ENCODE measurements around the gene FRS2. TPM values are rescaled to one million over a fixed set of nuclear protein-coding genes. Genes with fewer than 3 reads are reported as not detected.
"Not testable (repeated sequence)": the region's sequence is repeated elsewhere in the genome, so short reads cannot be mapped to it uniquely, and the experiment has no call there.

The FRS2 gene, protein sequence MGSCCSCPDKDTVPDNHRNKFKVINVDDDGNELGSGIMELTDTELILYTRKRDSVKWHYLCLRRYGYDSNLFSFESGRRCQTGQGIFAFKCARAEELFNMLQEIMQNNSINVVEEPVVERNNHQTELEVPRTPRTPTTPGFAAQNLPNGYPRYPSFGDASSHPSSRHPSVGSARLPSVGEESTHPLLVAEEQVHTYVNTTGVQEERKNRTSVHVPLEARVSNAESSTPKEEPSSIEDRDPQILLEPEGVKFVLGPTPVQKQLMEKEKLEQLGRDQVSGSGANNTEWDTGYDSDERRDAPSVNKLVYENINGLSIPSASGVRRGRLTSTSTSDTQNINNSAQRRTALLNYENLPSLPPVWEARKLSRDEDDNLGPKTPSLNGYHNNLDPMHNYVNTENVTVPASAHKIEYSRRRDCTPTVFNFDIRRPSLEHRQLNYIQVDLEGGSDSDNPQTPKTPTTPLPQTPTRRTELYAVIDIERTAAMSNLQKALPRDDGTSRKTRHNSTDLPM
- 22.2 and 31.2 TPM in 2 replicates for total RNA-seq

DNA sequence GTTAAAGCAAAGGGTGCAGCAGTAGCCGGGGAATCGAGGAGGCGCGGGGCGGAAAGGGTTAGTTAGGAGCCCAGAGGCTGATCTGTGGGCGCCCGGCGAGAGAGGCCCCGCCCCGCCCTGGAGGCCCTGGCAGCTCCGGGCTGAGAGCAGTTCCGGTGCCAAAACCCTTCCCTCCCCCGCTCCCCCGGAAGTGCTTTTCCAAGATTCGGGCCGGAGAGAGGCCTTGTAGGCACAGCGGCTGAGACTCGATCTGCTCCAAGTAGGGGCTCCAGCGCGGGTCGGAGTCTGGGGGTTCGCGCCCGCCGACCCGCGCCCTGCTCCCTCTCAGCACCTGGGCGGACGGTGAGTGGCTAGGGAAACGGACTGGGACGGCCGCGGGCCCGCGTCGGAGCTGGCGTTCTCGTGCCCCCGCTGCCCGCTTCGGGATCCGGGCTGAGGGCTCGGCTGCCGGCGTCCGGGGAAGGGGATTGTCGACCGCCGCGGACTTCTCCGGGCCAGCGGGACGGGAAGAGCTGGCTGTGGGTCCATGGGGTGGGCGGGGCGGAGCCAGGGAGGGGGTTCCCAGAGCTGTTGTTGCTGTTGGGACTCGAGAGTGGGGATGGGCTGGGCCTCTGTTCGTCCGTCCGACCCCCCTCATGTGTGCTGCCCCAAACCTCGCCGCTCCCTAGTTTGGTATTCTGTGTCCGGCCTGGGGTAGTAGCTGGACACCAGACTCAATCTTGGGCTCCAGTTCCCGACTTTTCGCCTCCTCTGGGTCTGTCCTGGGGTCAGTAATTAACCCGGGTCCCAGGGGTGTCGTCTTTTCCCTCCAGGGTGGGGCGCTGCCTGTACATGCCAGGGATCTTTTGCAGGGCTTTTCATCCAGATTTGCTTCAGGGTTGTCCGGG, at the start of gene FRS2:
Gene FRS2 (plus strand): TSS at position 200 of the 887 bp plus-strand sequence. CDS start 98,643 bp downstream, outside the sequence.
- peak; percentile 34 for DNase-seq (ENCODE audit: extremely low read depth, low read depth, low spot score)

DNA sequence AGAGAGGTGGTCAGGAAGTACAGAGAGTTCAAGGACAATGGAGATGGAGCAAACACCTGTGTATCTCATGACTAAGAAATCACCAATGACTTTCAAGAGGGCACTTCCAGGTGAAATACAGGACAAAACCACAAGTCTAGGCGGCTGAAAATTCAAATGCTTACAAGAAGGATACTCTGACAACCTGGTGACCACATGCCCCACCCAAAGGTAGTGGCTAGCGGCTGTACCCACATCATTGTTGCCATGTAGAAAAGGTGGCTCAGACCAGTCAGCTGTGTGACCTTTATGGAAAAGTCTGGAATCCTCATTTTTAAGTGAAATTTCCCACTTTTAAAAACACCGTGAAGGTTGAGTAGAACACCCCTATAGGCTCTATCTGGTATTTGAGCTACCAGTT, 48.6 kb upstream of the FRS2 start:
- DNase-seq (ENCODE audit: extremely low read depth, low read depth, low spot score) = no peak

DNA sequence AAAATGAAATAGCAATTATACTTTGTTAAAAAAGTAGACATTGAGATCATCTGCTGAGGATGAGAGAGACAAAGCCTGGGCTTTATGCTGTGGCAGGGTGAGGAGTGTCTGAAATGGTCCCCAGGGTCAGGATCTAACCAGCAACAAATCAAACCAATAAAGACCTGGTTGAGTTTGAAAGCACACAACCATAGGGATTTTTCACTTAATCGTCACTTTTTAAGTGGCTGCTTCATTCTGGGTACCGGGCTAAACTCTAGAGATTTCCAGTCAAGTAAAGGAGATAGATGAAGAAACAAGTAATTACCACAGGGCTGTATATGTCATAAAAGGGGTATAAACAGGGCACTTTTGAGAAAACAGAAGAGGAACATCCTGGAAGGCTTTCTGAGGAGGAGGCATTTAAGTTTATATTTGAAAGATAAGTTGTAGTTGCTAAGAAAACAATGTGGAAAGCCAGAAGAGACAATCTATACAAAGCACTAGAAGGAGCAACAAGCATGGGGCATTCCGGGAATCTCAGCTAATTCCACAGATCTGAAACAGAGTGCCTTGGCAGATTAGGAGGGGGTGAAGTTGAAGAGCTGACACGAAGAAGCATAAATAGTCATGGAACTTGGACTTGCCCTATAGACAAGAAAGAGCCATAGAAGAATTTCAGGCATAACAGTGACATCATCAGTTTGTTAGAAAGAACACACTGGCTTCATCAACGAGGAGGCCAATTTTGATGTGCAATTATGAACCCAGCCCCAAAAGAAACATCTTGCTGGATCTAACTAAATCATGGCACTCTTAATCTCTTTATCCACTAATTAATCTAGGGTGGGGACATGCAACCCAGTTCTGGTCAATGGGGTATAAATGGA, 46.9 kb upstream of the FRS2 start:
- DNase-seq (ENCODE audit: extremely low read depth, low read depth, low spot score) = no peak

DNA sequence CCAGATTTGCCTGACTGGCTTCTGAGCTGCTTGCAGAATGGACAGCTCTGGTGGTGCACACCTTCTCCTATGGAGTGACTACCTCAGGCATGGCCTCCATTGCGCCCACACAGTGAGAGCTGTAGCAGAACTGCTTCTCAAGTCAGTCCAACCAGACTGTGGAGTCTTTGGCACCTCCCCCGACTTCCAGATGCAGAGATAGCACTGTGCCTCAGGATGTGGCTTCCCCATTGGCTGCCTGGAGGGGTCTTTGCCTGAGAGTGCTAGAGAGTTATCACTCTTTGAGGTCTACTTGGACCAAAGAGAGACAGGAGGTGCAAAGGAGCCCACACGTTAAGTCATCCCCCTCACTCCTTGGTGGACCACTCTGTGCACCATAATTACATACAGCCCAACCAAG, 44.8 kb upstream of the FRS2 start:
- DNase-seq (ENCODE audit: extremely low read depth, low read depth, low spot score) = no peak

DNA sequence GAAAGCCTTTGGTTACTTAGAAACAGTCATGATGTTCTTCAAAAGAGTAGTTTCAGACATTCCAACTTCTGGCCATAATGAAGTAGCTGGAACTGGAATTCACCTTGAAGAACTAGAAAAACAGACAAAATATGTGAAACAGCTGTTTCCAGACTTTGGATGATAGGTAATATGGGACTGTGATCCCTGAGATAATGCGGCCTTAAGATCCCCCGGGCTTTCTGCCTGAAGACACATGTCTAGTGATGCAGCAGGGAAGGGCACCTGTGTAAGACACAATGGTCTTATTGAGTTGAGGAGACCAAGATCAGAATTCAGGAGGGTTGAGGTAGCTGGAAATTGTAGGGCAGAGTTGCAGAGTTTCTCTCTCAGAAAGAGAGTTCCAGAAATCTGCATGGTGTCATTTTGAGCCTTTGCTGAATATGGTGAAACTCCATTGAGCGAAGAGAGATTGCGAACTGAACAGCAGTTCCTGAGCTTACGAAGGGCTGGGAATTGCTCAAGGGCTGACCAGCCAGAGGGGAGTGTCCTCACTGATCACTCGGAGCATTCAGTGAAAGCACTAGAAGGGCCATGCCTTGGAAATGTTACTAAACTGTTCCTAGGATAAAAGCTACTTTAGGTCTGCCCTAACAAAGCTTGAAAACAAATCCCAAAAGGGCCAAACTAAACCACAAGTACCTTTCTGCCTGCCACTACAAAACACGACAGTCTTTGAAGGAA, 41.7 kb upstream of the FRS2 start:
- no peak for DNase-seq (ENCODE audit: extremely low read depth, low read depth, low spot score)

DNA sequence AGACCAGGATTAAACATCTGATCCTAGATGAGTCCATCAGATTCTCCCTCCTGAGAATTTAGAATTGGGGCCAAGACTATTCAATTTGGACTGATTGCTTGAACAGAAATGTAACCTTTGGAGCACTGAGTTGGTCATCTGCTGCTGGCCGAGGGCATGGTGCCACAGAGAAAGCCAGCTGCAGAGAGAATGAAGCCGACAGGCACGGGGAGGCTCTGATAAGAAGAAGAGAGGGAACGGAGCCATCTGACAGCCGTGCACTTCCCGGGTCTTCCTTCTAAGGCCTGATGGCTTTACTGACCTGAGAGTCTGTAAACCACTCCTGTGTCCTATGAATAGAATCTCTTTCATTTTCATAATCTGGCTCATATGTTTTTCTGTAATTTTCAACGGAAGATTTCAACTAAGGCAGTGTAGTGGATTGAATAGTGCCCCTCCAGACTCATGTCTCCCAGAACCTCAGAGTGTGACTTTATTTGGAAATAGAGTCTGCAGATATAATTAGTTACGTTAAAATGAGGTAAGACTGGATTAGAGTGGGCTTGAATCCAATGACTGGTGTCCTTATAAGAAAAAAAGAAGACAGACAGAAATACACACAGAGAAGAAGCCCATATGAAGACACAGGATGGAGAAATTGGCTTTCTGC, 39.1 kb upstream of the FRS2 start:
- no peak for DNase-seq (ENCODE audit: extremely low read depth, low read depth, low spot score)

DNA sequence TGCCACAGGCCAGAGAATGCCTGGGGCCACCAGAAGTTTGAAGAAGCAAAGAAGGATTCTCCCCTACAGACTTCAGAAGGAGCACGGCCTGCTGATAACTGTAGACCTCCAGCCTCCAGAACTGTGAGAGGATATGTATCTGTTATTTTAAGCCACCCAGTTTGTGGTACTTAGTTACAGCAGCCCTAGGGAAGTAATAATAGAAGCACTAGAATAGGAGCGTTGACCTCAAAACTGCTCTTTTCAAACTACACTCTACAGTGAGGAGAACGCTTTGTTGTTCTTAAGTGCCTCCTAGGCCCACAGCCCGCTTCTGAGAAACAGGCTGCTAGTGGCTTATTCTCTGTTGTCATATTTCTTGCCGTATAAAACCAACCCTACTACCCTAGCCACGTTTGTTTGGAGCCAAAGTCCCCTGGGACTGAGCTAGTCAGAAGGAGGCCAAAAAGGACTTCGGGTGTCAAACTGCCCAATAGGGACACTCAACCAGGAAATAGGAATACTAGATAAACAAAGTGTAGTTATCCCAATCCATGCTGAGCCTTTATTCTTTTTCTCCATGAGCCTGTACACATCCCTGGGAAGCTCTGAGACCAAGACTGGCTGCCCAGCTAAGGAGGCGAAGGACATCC, 38.5 kb upstream of the FRS2 start:
- DNase-seq (ENCODE audit: extremely low read depth, low read depth, low spot score) = no peak

DNA sequence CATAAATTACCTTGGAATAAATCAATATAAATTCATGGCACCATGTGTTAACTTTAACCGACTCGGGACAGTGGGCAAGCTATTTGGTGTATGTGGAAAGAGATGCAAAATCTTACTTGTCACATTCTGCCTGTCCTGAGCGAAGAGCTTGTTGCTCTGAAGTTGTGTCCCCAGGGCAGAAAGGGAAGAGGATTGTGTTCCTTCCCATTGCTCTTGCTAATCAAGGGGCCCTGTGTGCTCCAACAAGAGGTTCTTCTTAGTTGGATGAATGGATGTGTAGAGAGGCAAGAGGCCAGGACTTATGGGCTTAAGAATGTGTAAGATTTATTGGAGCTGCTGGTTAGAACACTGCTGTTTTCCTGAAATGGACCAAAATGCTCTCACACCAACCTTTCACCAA, 36.5 kb upstream of the FRS2 start:
- no peak for DNase-seq (ENCODE audit: extremely low read depth, low read depth, low spot score)

DNA sequence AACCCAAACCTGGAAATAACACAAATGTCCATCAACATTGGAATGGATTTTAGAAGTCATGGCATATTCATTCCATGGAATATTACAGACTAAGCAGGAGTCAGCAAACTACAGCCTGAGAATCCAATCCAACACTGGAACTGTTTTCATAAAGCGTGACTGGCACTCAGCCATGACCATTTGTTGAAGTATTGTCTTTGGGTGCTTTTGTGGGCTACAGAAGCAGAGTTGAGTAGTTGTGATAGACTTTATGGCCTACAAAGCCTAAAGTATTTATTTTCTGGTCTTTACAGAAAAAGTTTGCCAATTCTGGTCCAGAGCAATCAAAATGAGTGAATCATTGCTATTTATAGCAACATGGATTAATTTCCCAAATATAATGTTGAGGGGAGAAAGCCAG, 34.5 kb upstream of the FRS2 start:
- no peak for DNase-seq (ENCODE audit: extremely low read depth, low read depth, low spot score)

DNA sequence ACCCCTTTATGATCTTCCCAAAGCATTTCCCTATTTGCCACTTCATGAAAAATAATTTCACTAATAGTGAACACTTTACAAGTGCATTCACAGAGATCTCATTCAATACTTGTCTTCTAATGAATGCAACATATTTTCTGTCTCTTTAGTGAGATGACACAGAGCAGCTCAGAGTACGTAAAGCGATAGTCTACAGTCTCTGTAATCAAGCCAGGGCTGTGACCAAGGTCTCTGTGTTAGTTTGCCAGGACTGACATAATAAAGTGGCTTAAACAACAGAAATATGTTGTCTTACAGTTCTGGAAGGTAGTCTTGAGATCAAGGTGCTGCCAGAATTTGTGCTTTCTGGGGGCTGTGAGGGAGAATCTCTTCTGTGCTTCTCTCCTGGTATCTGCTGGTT, 33.1 kb upstream of the FRS2 start:
- DNase-seq (ENCODE audit: extremely low read depth, low read depth, low spot score) = no peak

DNA sequence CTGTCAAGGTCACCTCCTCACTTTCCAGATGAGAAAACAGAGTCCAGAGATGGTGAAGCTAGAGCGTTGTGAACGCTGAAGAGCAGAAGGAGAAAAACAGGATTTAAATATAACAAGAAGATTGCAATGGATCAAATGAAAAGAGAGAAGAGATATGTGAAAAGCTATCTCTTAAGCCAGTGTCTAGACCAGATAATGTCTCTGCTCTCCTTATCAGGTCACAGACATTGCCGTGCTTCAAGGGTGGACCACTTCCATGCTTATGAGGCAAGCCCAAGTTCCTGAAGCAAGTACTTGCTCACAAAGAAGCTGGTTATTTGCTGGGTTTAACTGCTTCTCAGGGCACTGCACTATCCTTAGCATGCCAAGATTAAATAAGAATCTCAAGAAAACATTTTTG, 31.6 kb upstream of the FRS2 start:
- no peak for DNase-seq (ENCODE audit: extremely low read depth, low read depth, low spot score)

DNA sequence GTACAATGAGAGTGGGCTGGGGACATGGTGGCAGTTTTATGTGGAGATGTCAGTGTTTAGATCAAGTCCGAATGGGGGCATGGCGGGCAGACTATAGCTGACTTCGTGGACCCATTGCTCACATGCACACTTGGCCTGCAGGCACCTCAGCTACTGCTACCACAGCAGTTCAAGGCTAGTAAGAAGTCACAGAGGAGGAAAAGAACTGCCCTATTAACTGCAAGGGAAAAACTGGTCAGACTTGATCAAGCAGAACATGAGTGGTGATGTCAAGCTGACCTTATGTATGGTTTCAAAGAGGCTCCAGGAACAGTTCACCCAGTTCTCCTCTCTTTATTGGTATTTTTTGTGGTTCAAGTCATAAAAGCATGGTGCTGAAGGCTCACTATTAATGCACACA, 30.2 kb upstream of the FRS2 start:
- no peak for DNase-seq (ENCODE audit: extremely low read depth, low read depth, low spot score)

DNA sequence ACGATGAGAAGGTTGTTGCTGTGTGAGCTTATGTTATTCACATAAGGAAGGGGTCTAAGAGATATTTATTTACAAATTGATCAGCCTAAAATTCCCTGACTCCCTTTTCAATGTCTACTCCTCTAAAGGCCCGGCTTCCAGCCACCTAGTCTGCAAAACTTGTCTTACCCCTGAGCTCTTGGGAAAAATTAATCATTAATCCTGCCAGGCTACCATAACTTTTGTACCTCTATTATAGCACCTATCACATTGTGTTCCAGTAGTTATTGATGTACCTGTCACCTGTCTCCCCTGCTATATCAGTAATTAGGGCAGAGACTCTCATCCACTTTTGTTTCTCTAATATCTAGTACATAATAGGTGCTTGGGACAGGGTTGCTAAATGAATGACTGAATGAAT, 29.3 kb upstream of the FRS2 start:
- DNase-seq (ENCODE audit: extremely low read depth, low read depth, low spot score) = no peak

DNA sequence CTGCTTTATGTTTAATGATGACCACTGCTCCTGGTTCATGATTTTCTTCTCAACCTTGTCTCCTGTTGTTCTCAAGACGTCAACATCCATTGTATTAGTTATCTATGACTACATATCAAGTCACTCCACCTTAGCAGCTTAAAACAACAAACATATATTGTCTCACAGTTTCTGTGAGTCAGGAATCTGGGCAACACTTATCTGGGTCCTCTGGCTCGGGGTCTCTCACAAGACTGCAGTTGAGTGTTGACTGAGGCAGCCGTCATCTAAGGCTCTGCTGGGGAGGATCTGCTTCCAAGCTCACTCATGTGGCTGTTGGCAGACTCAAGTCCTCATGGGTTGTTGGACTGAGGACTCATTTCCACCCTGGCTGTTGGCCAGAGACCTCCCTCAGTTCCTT, 27.3 kb upstream of the FRS2 start:
- peak; percentile 27 for DNase-seq (ENCODE audit: extremely low read depth, low read depth, low spot score)

DNA sequence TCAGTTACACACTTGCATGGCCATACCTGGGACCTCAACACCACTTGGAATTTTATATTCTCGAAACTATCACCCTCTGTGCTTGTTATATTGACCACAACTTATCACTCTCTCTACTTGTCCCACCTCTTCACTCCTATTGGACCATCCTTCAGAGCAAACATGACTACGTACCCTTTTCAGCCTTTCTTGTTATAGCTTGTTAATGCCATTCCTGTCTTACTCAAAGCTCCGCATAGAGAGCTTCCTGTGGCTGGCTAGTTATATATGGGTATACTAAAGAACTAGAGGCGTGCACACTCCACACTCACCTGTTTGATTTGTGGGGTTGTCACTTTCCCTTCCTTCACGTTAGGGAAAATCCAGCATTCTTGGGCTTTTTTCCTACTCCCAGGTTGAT, 26.3 kb upstream of the FRS2 start:
- no peak for DNase-seq (ENCODE audit: extremely low read depth, low read depth, low spot score)

DNA sequence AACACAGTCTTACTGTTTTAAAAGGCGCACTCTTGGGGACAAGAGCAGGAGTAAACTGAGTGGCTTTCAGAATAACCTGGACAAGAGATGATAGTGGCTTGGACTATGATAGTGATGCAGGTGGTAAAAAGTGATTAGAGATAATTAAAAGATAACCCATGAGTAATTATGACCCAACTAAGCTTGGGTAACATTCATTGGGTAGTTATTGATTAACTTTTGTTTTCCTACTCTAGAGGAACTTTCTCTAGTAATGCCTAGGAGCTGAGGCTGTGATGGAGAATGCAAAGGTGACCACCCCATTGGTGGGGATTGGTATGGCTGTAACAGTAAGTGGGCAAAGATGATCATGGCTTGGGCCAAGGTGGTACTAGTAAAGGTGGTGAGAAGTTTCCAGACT, 22.3 kb upstream of the FRS2 start:
- DNase-seq (ENCODE audit: extremely low read depth, low read depth, low spot score) = no peak

DNA sequence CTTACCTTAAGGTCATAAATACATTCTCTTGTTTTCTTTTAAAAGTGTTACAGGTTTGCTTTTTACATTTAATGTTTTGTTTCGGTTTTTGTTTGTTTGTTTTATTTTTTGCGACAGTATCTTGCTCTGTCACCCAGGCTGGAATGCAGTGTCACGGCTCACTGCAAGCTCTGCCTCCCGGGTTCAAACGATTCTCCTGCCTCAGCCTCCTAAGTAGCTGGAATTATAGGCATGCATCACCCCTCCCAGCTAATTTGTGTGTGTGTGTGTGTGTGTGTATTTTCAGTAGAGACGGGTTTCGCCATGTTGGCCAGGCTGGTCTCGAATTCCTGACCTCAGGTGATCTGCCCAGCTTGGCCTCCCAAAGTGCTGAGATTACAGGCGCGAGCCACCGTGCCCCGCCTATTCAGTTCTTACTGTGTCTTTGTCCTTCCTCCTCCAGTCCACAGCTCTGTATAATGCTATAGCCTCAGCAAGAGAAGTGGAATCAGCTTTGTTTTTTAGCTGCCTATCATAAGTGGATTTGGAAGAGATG, 17.5 kb upstream of the FRS2 start:
- not testable (repeated sequence) for DNase-seq (ENCODE audit: extremely low read depth, low read depth, low spot score)

DNA sequence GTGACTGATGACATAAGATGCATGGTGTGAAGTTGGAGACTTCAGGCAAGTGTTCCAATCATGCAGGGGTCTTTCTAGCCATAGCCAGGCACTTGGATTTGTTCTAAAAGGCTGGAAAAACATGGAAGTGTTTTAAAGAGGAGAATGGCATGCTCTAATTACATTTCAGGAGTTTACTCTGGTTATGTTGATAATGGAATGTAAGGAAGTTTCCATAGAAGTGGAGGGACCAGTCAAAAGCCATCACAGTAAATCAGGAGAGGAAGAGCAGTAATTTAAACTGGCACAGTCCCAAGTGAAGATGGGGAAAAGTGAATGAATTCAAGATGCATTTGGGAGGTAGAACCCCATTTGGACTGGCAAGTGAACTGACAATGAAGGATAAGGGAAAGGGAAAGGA, 13.9 kb upstream of the FRS2 start:
- DNase-seq (ENCODE audit: extremely low read depth, low read depth, low spot score) = no peak

DNA sequence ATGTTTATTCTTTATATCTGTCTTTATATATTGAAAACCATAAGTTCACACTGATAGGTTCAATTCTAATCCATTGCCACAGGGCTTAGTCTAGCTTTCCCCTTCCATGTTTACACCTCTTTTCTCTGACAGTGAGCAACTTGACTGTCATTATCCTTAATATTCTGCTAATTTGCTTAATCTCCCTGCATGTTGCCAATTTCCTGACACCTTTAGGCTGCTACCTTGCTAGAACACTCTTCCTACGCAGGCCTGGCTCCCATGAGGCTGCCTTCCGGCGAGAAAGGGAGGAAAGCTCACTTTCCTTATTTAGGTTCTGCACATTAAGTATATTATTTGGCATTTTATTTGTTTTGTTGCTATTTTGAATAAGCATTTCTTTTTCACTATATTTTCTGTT, 12.8 kb upstream of the FRS2 start:
- no peak for DNase-seq (ENCODE audit: extremely low read depth, low read depth, low spot score)
